NCI-H510A treated with DMSO at 0.1 percent for 48 hours (cell line): ENCODE results near the gene LRP11.

ENCODE experiments used
- DNase-seq: peaks from one replicate; lab custom pipeline; 2025; lab: John Stamatoyannopoulos, UW

Gene LRP11

DNA sequence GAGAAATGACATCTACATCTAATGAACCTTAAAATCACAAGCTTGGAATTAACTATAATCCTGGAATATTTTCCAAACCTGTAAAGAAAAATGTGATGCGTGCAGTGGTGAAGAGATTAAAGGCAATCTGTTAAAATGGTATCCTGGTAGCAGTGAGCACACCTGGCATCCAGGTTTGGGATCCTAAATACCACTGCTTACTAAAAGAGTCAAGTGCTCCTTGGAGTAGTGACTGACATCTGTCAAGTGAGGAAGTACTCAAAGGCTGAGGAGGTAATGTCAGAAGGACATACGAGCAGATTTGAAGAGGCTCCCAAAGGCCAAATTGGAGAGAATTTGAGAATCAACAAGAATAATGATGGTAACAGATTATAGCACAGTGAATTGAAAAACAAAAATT, 81.8 kb downstream of the LRP11 start:
- DNase-seq, result no peak

DNA sequence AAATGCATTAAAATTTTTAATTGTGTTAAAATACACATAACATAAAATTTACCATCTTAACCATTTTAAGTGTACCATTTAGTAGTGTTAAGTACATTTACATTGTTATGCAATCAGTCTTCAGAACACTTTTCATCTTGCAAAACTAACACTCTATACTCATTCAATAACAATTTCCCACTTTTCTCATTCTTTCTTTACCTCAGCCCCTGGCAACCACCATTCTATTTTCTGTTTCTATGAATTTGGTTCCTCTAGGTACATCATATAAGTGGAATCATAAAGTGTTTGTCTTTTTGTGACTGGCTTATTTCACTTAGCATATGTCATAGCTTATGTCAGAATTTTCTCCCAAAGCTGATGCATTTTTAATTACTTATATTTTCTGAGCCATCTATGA, 82.4 kb downstream of the LRP11 start:
- no peak for DNase-seq

DNA sequence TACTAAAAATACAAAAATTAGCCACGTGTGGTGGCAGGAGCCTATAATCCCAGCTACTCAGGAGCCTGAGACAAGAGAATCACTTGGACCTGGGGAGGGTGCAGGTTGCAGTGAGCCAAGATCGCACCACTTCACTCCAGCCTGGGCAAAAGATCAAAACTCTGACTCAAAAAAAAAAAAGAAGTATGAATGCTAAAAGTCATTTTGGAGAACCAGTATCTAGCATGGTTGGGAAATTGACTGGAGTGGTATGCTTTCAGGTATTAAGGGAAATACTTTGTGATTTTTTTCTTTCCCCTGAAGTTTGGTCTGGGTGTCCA, 84.6 kb downstream of the LRP11 start:
- no peak for DNase-seq

DNA sequence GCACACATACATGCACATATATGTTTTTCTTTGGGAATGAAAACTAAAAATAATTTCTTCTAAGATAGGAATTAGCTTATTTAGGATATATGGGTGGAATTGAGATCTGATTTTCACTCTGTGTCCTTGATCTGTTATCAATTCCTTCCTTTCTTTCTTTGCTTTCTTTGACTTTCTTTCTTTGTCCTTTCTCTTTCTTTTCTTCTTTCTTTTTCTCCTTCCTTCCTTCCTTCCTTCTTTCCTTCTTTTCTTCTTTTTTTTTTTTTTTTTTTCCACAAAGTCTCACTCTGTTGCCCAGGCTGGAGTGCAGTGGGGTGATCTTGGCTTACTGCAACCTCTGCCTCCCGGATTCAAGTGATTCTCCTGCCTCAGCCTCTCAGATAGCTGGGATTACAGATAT, 86.5 kb downstream of the LRP11 start:
- no peak for DNase-seq

DNA sequence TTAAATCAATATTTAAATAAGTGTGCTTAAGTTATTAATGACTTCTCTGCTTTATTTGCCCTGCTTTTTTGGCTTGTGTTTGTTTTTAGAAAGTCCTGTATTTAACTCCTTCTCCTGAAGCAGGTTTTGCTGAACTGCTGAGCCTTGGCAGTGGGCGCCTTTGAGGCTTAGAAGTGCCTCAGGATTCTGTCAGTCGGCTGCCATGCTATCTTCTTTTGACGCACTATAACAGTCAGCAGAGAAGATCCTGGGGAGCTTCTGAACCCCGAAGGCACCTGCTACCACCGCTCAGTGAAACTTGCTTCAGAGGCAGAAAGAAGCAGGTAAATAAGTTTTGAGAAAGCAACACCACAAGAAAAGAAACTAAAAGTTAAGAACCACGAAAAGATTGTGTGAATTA, 92.2 kb downstream of the LRP11 start:
- no peak for DNase-seq

DNA sequence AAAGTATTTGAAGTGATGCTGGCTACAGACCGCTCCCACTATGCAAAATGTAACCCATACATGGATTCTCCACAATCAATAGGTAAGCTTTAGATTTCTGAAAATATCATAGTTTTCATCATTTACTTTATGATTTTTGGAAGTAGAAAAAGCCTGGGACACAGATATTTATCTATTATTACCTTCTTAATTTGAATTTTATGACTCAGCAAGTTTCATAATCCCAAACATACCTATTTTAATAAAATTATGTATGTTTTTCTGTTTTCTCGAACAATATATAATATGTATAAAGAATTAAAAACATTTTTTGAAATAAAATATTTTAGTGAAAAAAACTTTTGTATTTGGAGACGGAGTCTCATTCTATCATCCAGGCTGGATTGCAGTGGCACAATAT, 93.0 kb downstream of the LRP11 start:
- no peak for DNase-seq

DNA sequence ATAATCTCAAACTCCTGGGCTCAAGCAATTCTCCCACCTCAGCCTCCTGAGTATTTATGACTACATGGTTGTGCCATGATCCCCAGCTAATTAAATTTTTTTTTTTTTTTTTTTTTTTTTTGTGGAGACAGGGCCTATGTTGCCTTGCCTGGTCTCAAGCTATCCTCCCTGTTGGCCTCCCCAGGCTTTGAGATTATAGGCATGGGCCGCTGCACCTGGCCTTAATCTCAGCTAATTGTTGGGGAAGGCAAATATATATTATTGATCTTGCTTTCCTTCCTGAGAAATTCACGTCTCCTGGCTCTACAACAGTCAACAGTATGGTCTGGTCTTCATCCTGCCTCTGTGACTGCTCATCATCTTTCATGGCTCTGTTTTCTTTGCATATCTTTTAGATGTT, 94.5 kb downstream of the LRP11 start:
- no peak for DNase-seq
